GM23338 (cell line): ENCODE data around the gene UBE2E2. TPM values are rescaled to one million over a fixed set of nuclear protein-coding genes. Genes with fewer than 3 reads are reported as not detected.
A peak's percentile ranks its signal among the peaks of the same experiment; 100 is the strongest.

ENCODE experiments used
- ATAC-seq: fragments of 200-7000 bp; cut with Tn5 transposase; 3 replicates; pipeline ENCODE4 v1.9.1; 2020
- DNase-seq: peaks from one replicate; pipeline ENCODE4 v3.0.0-alpha.2; 2015; ENCODE audit warnings: low spot score
- H2AFZ ChIP-seq: fragments of 200-600 bp; sonication (generic); 2 replicates; pipeline ENCODE4 v1.8.0; 2016; ENCODE audit warnings: antibody characterized with exemption, mild to moderate bottlenecking, moderate library complexity
- H3F3A ChIP-seq: fragments of 200-600 bp; sonication (generic); replicated peaks from 2 replicates; pipeline ENCODE4 v1.8.0; 2017; ENCODE audit warnings: antibody characterized with exemption, mixed run types, low read depth
- H3K27ac ChIP-seq: fragments of 200-600 bp; sonication (generic); 2 replicates; pipeline ENCODE4 v1.6.1; 2016; ENCODE audit warnings: low read depth
- H3K27me3 ChIP-seq: fragments of 200-600 bp; sonication (generic); 2 replicates; pipeline ENCODE4 v1.8.0; 2016; ENCODE audit warnings: mild to moderate bottlenecking, mixed run types, moderate library complexity; ENCODE audit not compliant: insufficient read depth
- H3K36me3 ChIP-seq: fragments of 200-600 bp; sonication (generic); 2 replicates; pipeline ENCODE4 v1.8.0; 2016; ENCODE audit warnings: mild to moderate bottlenecking; ENCODE audit not compliant: insufficient read depth
- H3K4me1 ChIP-seq: fragments of 200-600 bp; sonication (generic); 2 replicates; pipeline ENCODE4 v1.8.0; 2016; ENCODE audit warnings: mild to moderate bottlenecking, moderate library complexity; ENCODE audit not compliant: insufficient read depth
- H3K4me2 ChIP-seq: fragments of 200-600 bp; sonication (generic); 2 replicates; pipeline ENCODE4 v1.7.1; 2017; ENCODE audit warnings: mixed run types
- H3K4me3 ChIP-seq: fragments of 200-600 bp; sonication (generic); 2 replicates; pipeline ENCODE4 v1.6.1; 2016; ENCODE audit warnings: mixed run types
- H3K79me2 ChIP-seq: fragments of 200-600 bp; sonication (generic); replicated peaks from 2 replicates; pipeline ENCODE4 v1.8.0; 2017; ENCODE audit warnings: mild to moderate bottlenecking; ENCODE audit not compliant: insufficient read depth
- H3K9me2 ChIP-seq: fragments of 200-600 bp; sonication (generic); 2 replicates; pipeline ENCODE4 v1.8.0; 2017; ENCODE audit not compliant: insufficient read depth
- H4K20me1 ChIP-seq: fragments of 200-600 bp; sonication (generic); replicated peaks from 2 replicates; pipeline ENCODE4 v1.8.0; 2017; ENCODE audit warnings: mild to moderate bottlenecking; ENCODE audit not compliant: insufficient read depth
- H3K27ac Mint-ChIP-seq: 2 replicates; pipeline ENCODE4 v1.8.0; 2020; ENCODE audit warnings: inconsistent platforms, mild to moderate bottlenecking, moderate library complexity, mixed read lengths
- H3K27me3 Mint-ChIP-seq: 3 replicates; pipeline ENCODE4 v1.8.0; 2022; ENCODE audit warnings: low read depth, mild to moderate bottlenecking, moderate library complexity, mixed read lengths, inconsistent platforms; ENCODE audit not compliant: insufficient read depth, poor library complexity
- H3K36me3 Mint-ChIP-seq: 3 replicates; pipeline ENCODE4 v1.8.0; 2021; ENCODE audit warnings: low read depth, mild to moderate bottlenecking, inconsistent platforms, moderate library complexity, mixed read lengths
- H3K4me1 Mint-ChIP-seq: 3 replicates; pipeline ENCODE4 v1.8.0; 2020; ENCODE audit warnings: mild to moderate bottlenecking, inconsistent platforms, mixed read lengths
- H3K4me3 Mint-ChIP-seq: 3 replicates; pipeline ENCODE4 v1.8.0; 2021; ENCODE audit warnings: moderate library complexity, mild to moderate bottlenecking, inconsistent platforms, mixed read lengths
- H3K9me3 Mint-ChIP-seq: 3 replicates; pipeline ENCODE4 v1.8.0; 2020; ENCODE audit warnings: moderate library complexity, mild to moderate bottlenecking, inconsistent platforms, mixed read lengths
- CTCF ChIP-seq, 2 experiments: fragments of 200-600 bp in 1 of 2; sonication (generic) in 1 of 2; conservative IDR thresholded peaks; 2 replicates each; pipeline versions ENCODE4 v1.5.1 to v1.6.1; 2016 to 2017; ENCODE audit warnings: antibody characterized with exemption in 2 of 2, low read depth in 2 of 2, mild to moderate bottlenecking in 2 of 2, moderate library complexity in 1 of 2
- EZH2 ChIP-seq: fragments of 200-600 bp; sonication (generic); IDR thresholded peaks from one replicate; pipeline ENCODE4 v1.8.0; 2017; ENCODE audit warnings: antibody characterized with exemption, mild to moderate bottlenecking, low read depth; ENCODE audit not compliant: unreplicated experiment
- EZH2phosphoT487 ChIP-seq: fragments of 200-600 bp; sonication (generic); IDR thresholded peaks from one replicate; pipeline ENCODE4 v1.8.1; 2018; ENCODE audit warnings: antibody characterized with exemption; ENCODE audit not compliant: unreplicated experiment
- POLR2AphosphoS5 ChIP-seq: IDR thresholded peaks from 2 replicates; pipeline ENCODE4 v1.6.1; 2016; ENCODE audit warnings: antibody characterized with exemption, low read depth
- REST ChIP-seq: IDR thresholded peaks from one replicate; pipeline ENCODE4 v1.6.1; 2018; ENCODE audit warnings: antibody characterized with exemption; ENCODE audit not compliant: unreplicated experiment
- STAT1 ChIP-seq: IDR thresholded peaks from one replicate; pipeline ENCODE4 v1.6.1; 2016; ENCODE audit warnings: antibody characterized with exemption; ENCODE audit not compliant: unreplicated experiment
- ZNF462 ChIP-seq: fragments of 250-450 bp; sonication (Bioruptor Pico); IDR thresholded peaks from 2 replicates; pipeline ENCODE4 v1.5.0; 2020; ENCODE audit warnings: mild to moderate bottlenecking, moderate library complexity
- polyA plus RNA-seq: library from polyadenylated mRNA; unstranded; fragments of >200 nt; fragmentation: Nextera tagmentation; extraction: Ambion mirVana; gene quantifications from 2 replicates; pipeline ENCODE4 v1.2.1, GENCODE V29; 2016
- total RNA-seq: library from RNA; depleted of rRNA; stranded (reverse); fragments of >200 nt; shearing (Covaris generic); gene quantifications from 2 replicates; pipeline ENCODE4 v1.2.3, GENCODE V29; 2014

UBE2E2 gene
- total and polyA plus RNA-seq, 2 experiments from 2014 or later, result 86.9 to 169 TPM

DNA sequence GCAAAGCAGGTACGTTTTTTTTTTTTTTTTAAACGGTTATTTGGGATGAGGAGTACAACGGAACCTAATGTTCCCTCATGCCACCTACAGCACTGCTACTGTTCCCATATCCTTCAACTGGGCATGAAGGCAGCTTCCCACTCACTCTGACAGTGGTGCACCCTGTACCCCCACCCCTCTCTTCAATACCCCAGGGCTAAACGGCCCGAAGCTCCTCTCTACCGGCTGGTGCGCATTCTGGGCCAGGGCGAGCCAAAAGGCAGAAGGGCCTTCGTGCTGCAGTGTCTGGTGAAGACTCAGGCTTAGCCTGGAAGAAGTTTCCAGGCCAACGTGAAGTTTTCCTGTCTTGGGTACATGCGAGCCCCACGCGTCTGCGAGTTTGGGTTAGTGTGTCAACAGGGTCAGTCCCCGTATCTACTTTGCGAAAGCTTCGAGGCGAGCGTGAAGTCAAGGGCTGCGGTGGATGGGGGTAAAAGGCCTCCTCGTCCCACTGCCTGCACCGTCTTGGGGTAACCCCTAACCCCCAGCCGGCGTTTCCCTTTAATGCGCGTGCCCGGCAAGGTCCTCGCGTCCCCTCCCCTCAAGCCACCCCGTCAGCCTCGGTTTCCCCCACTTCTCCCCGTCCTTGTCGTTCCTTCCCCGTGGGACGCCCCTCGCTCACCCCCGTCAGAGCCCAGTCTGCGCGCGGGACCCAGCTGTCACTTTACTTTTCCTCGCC, 765 bp upstream of the UBE2E2 start:
- TF ChIP-seq ZNF462 (CRISPR knock-in tag), result peak; percentile 32; the same call in 1 of the 2 replicates
- TF ChIP-seq EZH2, result no peak

DNA sequence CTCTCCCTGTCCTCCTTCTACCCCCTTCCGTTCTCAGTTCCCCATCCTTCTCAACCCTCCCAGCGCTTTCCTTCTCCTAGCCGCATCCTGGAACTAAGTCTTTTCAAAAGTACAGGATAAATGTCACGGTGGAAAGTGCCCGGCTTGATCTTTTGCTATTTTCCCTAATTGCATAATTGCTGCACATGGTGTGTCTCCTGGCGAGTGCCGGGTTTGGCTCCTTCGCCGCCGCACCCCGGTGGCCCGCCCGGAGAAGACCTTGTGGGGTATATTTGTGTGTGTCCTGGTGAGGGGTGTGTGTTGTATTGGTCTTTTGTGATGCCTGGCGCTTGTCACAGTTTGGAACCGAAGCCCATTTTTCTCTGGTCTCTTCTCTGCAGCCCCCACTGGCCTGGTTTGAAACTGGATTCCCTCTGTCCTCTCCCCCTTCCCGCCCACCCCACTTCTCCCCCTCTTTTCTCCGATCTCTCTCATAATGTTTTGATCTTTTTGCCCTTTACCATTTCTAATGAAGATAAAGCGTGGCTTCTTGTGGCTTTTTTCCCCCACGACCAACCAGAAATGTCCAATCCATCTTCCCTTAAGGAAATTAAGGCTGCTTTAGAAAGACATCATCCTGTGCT, 692 bp downstream of the UBE2E2 start:
- Histone ChIP-seq H3K27ac (peak overlapping the region; percentile 89), H3K4me2 (peak overlapping the region; percentile 85), H3K27me3 (peaks cover 22% of the 10 kb centered on the region), H3K9me2 (no peaks in the 10 kb centered on the region), H3K4me1 (peaks cover 42% of the 10 kb centered on the region), H4K20me1 (no peaks in the 10 kb centered on the region; the same call in 1 of the 2 replicates), H3K4me3 (peak overlapping the region; percentile 93), H3K36me3 (no peaks in the 10 kb centered on the region), H3K79me2 (peaks cover 48% of the 10 kb centered on the region), H2AFZ (peak overlapping the region; percentile 99), H3F3A (0 out of 2 replicates have a peak, but pooled peaks cover 3% of the 10 kb centered on the region)
- DNase-seq, result peak; percentile 44
- ATAC-seq, result peak; percentile 8
- Mint-ChIP-seq H3K4me1 (peaks cover 28% of the 10 kb centered on the region), H3K27me3 (peaks cover 12% of the 10 kb centered on the region), H3K36me3 (no peaks in the 10 kb centered on the region; the same call in 2 of the 3 replicates), H3K9me3 (no peaks in the 10 kb centered on the region), H3K4me3 (peak overlapping the region; percentile 97), H3K27ac (peak overlapping the region; percentile 93)
- TF ChIP-seq CTCF (conservative IDR thresholded peaks at IDR 0.05; ENCODE audit: low read depth in 2 of 2) (no peak), EZH2phosphoT487 (no peak), STAT1 (no peak), POLR2AphosphoS5 (0 out of 2 replicates have a peak, but pooled peaks have one; percentile 3), REST (no peak), EZH2 (no peak)

More for the DNA sequence above, 765 bp upstream of the UBE2E2 start:
- Histone ChIP-seq H3K9me2 (no peaks in the 10 kb centered on the region), H3K4me3 (peak overlapping the region; percentile 93), H2AFZ (peak overlapping the region; percentile 99), H3K27ac (no peak overlapping the region), H3K79me2 (peaks cover 34% of the 10 kb centered on the region), H3F3A (0 out of 2 replicates have a peak, but pooled peaks cover 3% of the 10 kb centered on the region), H3K4me2 (peak overlapping the region; percentile 93), H3K4me1 (peaks cover 27% of the 10 kb centered on the region), H4K20me1 (no peaks in the 10 kb centered on the region; the same call in 1 of the 2 replicates), H3K27me3 (peaks cover 22% of the 10 kb centered on the region), H3K36me3 (no peaks in the 10 kb centered on the region)
- H3K27me3 Mint-ChIP-seq, result peaks cover 12% of the 10 kb centered on the region
- no peak overlapping the region for H3K27ac Mint-ChIP-seq
- no peaks in the 10 kb centered on the region; the same call in 2 of the 3 replicates for H3K36me3 Mint-ChIP-seq
- H3K4me3 Mint-ChIP-seq, result peak overlapping the region; percentile 79
- ATAC-seq, result peak; percentile 55
- H3K9me3 Mint-ChIP-seq, result no peaks in the 10 kb centered on the region
- H3K4me1 Mint-ChIP-seq, result peaks cover 25% of the 10 kb centered on the region
- peak; percentile 76 for DNase-seq
